HepG2 (cell line): Measurements from ENCODE around the gene YAP1. TPM values are rescaled to one million over a fixed set of nuclear protein-coding genes. Genes with fewer than 3 reads are reported as not detected.
A peak's percentile ranks its signal among the peaks of the same experiment; 100 is the strongest.

Experiments
- AGO2 ChIP-seq: fragments of 200-400 bp; formaldehyde crosslinking; optimal IDR thresholded peaks from 2 replicates; pipeline ENCODE3; 2017; ENCODE audit warnings: mild to moderate bottlenecking, low read depth, low read length, moderate library complexity
- BORCS8-MEF2B ChIP-seq: sonication (generic); formaldehyde crosslinking; IDR thresholded peaks from 2 replicates; pipeline ENCODE4 v1.8.0; 2022; ENCODE audit warnings: mild to moderate bottlenecking, missing genetic modification reagents
- BRD4 ChIP-seq: sonication (generic); formaldehyde crosslinking; IDR thresholded peaks from 2 replicates; pipeline ENCODE4 v1.4.0; 2020; ENCODE audit warnings: missing genetic modification reagents
- CSRNP2 ChIP-seq: sonication (generic); formaldehyde crosslinking; conservative IDR thresholded peaks from 2 replicates; pipeline ENCODE4 v1.8.0; 2022; ENCODE audit warnings: low read depth, missing genetic modification reagents
- FOSL2 ChIP-seq: sonication (generic); formaldehyde crosslinking; IDR thresholded peaks from 2 replicates; pipeline ENCODE4 v1.4.0; 2020; ENCODE audit warnings: missing genetic modification reagents
- FOXM1 ChIP-seq: sonication (generic); formaldehyde crosslinking; IDR thresholded peaks from 2 replicates; pipeline ENCODE4 v1.5.0; 2020; ENCODE audit warnings: missing genetic modification reagents
- HDAC2 ChIP-seq: sonication (generic); formaldehyde crosslinking; IDR thresholded peaks from 2 replicates; pipeline ENCODE4 v1.4.0; 2020; ENCODE audit warnings: missing genetic modification reagents
- MED13 ChIP-seq: sonication (generic); formaldehyde crosslinking; IDR thresholded peaks from 2 replicates; pipeline ENCODE4 v1.5.0; 2020; ENCODE audit warnings: missing genetic modification reagents
- MLXIP ChIP-seq: sonication (generic); formaldehyde crosslinking; IDR thresholded peaks from 2 replicates; pipeline ENCODE4 v1.9.0; 2021; ENCODE audit warnings: missing genetic modification reagents, borderline replicate concordance
- SIN3B ChIP-seq: fragments of 150-350 bp; IDR thresholded peaks from 2 replicates; pipeline ENCODE4 v1.6.1; 2014; ENCODE audit warnings: low read length
- SKI ChIP-seq: fragments of 450-650 bp; IDR thresholded peaks from one replicate; pipeline ENCODE4 v1.6.1; 2018; ENCODE audit warnings: mild to moderate bottlenecking; ENCODE audit not compliant: partially characterized antibody
- ZNF225 ChIP-seq: sonication (generic); formaldehyde crosslinking; IDR thresholded peaks from 2 replicates; pipeline ENCODE4 v1.4.0; 2020; ENCODE audit warnings: mild to moderate bottlenecking, missing genetic modification reagents
- ZNF564 ChIP-seq: sonication (generic); formaldehyde crosslinking; IDR thresholded peaks from 2 replicates; pipeline ENCODE4 v1.8.1; 2023; ENCODE audit warnings: mild to moderate bottlenecking, missing genetic modification reagents
- polyA plus RNA-seq, 8 experiments: library from polyadenylated mRNA; depleted of rRNA in 3 of 8; stranded (reverse) in 7 of 8; unstranded in 1 of 8; fragments of >200 nt; fragmentation: Illumina TruSeq in 4 of 8; extraction: Trizol in 4 of 8; gene quantifications; 2 replicates each; pipeline versions ENCODE4 v1.2.1 to v1.2.3, GENCODE V29; 2011 to 2016; ENCODE audit warnings: low read depth in 4 of 8, missing spikeins in 1 of 8, mixed read lengths in 1 of 8; ENCODE audit not compliant: insufficient read depth in 1 of 8
- total RNA-seq, 5 experiments: library from RNA; depleted of rRNA; stranded (reverse); fragments of >200 nt; fragmentation: Illumina TruSeq; extraction: Trizol; gene quantifications; 2 replicates each; pipeline ENCODE4 v1.2.3, GENCODE V29; 2016; ENCODE audit warnings: low read depth in 1 of 5
- TF ChIP-seq, protein P1 (sequence below): sonication (generic); formaldehyde crosslinking; IDR thresholded peaks from 2 replicates; pipeline ENCODE4 v1.4.0; 2020; ENCODE audit warnings: missing genetic modification reagents
- TF ChIP-seq, protein P2 (sequence below): sonication (generic); formaldehyde crosslinking; IDR thresholded peaks from 2 replicates; pipeline ENCODE4 v1.8.0; 2023; ENCODE audit warnings: mild to moderate bottlenecking, missing genetic modification reagents
- TF ChIP-seq, protein P3 (sequence below): sonication (generic); formaldehyde crosslinking; IDR thresholded peaks from 2 replicates; pipeline ENCODE4 v1.5.1; 2020; ENCODE audit warnings: mild to moderate bottlenecking, missing genetic modification reagents, borderline replicate concordance

Gene YAP1
- total and polyA plus RNA-seq, 2 of the 13 experiments (the other 11 are each of a cell fraction or from before 2014, with no cell fraction given), result 59.5 to 91.0 TPM

GRCh38 chr11:102111011-102111786, 952 bp downstream of the YAP1 start (continued):
- TF ChIP-seq HDAC2 (CRISPR knock-in tag) (peak; percentile 37; the same call in 1 of the 2 replicates), CSRNP2 (CRISPR knock-in tag) (no peak), ZNF564 (no peak), BRD4 (CRISPR knock-in tag) (peak; percentile 33; the same call in 1 of the 2 replicates), FOXM1 (CRISPR knock-in tag) (no peak), SIN3B (no peak), FOSL2 (peak; percentile 30; the same call in 1 of the 2 replicates), AGO2 (peak; percentile 97), BORCS8-MEF2B (no peak), SKI (peak; percentile 40), MLXIP (no peak), ZNF225 (CRISPR knock-in tag) (peak; percentile 74; the same call in 1 of the 2 replicates), MED13 (CRISPR knock-in tag) (peak; percentile 90)
- TF ChIP-seq, protein P1, sequence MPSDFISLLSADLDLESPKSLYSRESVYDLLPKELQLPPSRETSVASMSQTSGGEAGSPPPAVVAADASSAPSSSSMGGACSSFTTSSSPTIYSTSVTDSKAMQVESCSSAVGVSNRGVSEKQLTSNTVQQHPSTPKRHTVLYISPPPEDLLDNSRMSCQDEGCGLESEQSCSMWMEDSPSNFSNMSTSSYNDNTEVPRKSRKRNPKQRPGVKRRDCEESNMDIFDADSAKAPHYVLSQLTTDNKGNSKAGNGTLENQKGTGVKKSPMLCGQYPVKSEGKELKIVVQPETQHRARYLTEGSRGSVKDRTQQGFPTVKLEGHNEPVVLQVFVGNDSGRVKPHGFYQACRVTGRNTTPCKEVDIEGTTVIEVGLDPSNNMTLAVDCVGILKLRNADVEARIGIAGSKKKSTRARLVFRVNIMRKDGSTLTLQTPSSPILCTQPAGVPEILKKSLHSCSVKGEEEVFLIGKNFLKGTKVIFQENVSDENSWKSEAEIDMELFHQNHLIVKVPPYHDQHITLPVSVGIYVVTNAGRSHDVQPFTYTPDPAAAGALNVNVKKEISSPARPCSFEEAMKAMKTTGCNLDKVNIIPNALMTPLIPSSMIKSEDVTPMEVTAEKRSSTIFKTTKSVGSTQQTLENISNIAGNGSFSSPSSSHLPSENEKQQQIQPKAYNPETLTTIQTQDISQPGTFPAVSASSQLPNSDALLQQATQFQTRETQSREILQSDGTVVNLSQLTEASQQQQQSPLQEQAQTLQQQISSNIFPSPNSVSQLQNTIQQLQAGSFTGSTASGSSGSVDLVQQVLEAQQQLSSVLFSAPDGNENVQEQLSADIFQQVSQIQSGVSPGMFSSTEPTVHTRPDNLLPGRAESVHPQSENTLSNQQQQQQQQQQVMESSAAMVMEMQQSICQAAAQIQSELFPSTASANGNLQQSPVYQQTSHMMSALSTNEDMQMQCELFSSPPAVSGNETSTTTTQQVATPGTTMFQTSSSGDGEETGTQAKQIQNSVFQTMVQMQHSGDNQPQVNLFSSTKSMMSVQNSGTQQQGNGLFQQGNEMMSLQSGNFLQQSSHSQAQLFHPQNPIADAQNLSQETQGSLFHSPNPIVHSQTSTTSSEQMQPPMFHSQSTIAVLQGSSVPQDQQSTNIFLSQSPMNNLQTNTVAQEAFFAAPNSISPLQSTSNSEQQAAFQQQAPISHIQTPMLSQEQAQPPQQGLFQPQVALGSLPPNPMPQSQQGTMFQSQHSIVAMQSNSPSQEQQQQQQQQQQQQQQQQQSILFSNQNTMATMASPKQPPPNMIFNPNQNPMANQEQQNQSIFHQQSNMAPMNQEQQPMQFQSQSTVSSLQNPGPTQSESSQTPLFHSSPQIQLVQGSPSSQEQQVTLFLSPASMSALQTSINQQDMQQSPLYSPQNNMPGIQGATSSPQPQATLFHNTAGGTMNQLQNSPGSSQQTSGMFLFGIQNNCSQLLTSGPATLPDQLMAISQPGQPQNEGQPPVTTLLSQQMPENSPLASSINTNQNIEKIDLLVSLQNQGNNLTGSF, result no peak; the same call in 1 of the 2 replicates
- TF ChIP-seq, protein P2, sequence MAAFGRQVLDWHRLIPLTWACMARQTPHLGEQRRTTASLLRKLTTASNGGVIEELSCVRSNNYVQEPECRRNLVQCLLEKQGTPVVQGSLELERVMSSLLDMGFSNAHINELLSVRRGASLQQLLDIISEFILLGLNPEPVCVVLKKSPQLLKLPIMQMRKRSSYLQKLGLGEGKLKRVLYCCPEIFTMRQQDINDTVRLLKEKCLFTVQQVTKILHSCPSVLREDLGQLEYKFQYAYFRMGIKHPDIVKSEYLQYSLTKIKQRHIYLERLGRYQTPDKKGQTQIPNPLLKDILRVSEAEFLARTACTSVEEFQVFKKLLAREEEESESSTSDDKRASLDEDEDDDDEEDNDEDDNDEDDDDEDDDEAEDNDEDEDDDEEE (CRISPR knock-in tag), result no peak
- TF ChIP-seq, protein P3, sequence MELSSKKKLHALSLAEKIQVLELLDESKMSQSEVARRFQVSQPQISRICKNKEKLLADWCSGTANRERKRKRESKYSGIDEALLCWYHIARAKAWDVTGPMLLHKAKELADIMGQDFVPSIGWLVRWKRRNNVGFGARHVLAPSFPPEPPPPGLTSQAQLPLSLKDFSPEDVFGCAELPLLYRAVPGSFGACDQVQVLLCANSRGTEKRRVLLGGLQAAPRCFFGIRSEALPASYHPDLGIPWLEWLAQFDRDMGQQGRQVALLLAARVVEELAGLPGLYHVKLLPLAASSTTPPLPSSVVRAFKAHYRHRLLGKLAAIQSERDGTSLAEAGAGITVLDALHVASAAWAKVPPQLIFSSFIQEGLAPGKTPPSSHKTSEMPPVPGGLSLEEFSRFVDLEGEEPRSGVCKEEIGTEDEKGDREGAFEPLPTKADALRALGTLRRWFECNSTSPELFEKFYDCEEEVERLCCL, result no peak
